ENCODE results near the gene HAPSTR1. TPM values are rescaled to one million over a fixed set of nuclear protein-coding genes. Genes with fewer than 3 reads are reported as not detected.
A peak's percentile ranks its signal among the peaks of the same experiment; 100 is the strongest.

HAPSTR1 gene
- total and polyA plus RNA-seq, 7 donors = 12.6 to 47.6 (median 43.8) TPM

DNA sequence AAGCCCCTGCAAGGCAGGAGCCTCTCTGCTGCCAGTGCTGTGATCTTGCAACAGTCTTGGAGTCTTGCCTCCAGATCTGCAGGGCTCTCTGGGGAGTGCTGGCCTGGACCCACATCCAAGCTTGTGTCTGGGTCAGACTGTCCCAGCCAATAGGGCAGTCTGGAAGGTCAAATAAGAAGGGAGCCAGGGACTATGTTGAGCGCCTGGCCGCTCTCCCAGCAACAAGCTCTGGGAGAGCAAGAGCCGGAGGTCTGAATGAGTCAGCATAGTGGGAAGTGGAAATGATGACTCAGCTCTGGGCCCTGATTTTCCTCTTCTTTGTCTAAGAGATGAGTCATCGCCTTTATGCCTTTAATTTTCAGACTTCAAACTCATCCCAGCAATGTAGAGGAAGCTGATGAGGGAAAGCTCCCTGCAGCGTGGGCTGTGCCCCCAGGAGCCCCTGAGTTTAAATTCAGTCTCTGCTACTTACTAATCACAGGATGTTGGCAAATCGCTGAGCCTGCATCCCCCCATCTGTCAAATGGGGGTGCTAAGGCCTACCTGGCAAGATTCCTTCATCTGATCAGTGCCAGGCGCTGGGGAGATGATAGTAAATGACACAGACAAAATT, 43.6 kb upstream of the HAPSTR1 start:
- WGBS, 2 donors = 21 to 25% methylated on average over 7 of the region's 7 CpGs
- Histone ChIP-seq H3K4me1 (peaks cover 0 to 15% (median 10%) of the 10 kb centered on the region in 4 donors), H3K4me3 (no peak overlapping the region), H3K9me3 (no peaks in the 10 kb centered on the region), H3K27ac (peak overlapping the region; percentile 63 to 77 (median 75)), H3K27me3 (no peaks in the 10 kb centered on the region), H3K36me3 (no peaks in the 10 kb centered on the region)
- intact Hi-C loops (cut with DNase I) = loop anchor here (5.0 kb wide), 1 partner anchor 45 kb away; the partner anchor contains the start of gene HAPSTR1
- TF ChIP-seq CTCF (IDR thresholded peaks at IDR 0.05) (no peak), POLR2A (IDR thresholded peaks at IDR 0.05) (no peak), POLR2AphosphoS5 (IDR thresholded peaks at IDR 0.05) (peak; percentile 40 to 89 (median 66)), EP300 (IDR thresholded peaks at IDR 0.05) (peak in 2 of 4 donors; percentile 29 to 47)
- DNase-seq = peak; percentile 95

DNA sequence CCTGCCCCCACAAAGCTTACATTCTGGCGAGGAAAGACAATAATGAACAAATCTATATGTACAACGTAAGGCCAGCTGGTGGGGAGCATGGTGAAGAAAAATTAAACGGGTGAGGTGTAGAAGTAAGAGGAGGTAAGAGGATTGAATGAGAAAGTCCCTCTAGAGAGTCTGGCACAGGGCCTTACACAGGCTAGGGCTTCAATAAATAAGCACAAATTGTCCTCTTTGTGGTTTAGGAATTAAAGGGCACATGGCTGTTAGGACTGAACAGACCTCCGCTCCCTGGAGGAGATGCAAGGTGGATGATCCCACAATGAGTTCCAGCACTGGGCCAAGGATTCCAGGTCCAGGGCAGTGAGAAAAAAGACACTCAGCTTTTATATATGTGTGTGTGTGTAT, 43.1 kb upstream of the HAPSTR1 start:
- no peak for DNase-seq
- WGBS, 2 donors = 78 to 86% methylated on average over 4 of the region's 4 CpGs

GRCh38 chr16:9049241-9049640, 42.2 kb upstream of the HAPSTR1 start:
- intact Hi-C loops (cut with DNase I) = loop anchor here (5.0 kb wide), 1 partner anchor 43 kb away; the partner anchor contains the start of gene HAPSTR1
- TF ChIP-seq POLR2AphosphoS5 (IDR thresholded peaks at IDR 0.05) = no peak
- Histone ChIP-seq H3K9me3 (no peaks in the 10 kb centered on the region), H3K27ac (no peak overlapping the region), H3K4me3 (no peak overlapping the region), H3K4me1 (peaks cover 0 to 15% (median 10%) of the 10 kb centered on the region in 4 donors), H3K36me3 (no peaks in the 10 kb centered on the region), H3K27me3 (no peaks in the 10 kb centered on the region)
- WGBS, 2 donors = 58 to 76% methylated on average over 7 of the region's 7 CpGs
- no peak for DNase-seq

More for the DNA sequence above, 43.1 kb upstream of the HAPSTR1 start:
- H3K36me3 ChIP-seq = no peaks in the 10 kb centered on the region
- H3K4me3 ChIP-seq = no peak overlapping the region
- H3K4me1 ChIP-seq = peaks cover 0 to 15% (median 10%) of the 10 kb centered on the region in 4 donors
- H3K9me3 ChIP-seq = no peaks in the 10 kb centered on the region
- H3K27ac ChIP-seq = peak overlapping the region; percentile 63 to 77 (median 75)
- no peaks in the 10 kb centered on the region for H3K27me3 ChIP-seq
- intact Hi-C loops (cut with DNase I) = loop anchor here (5.0 kb wide), 1 partner anchor 44 kb away; the partner anchor contains the start of gene HAPSTR1
- TF ChIP-seq POLR2A (IDR thresholded peaks at IDR 0.05) = no peak
- TF ChIP-seq POLR2AphosphoS5 (IDR thresholded peaks at IDR 0.05) = no peak

DNA sequence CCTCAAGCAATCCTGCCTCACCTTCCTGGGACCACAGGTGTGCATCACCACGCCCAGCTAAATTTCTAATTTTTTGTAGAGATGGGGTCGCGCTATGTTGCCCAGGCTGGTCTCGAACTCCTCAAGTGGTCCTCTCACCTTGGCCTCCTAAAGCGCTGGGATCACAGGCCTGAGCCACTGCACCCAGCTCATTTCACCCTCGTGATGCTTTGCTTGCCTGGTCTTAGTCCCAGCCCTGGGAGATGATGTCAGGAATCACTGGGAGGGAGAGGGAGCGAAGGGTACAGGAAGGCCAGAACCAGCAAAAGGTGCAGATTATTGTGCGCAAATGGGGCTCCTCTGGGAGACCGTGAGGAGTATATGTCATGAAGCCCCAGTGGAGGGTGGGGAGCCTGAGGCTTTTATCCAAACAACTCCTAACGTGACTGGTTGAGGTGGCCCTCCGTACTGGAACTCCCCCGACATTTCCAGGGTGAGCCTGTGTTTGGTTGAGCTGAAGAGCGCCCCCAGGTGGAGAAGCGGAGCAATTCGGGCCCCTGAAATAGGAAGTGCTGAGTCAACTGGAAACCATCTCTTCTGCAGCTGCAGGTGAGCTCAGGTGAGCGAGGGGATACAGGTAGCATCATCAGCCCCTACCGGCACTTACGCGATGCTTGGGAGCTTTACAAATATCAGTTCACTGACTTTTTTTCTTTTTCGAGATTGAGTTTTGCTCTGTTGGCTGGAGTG, 41.2 kb upstream of the HAPSTR1 start:
- no peak overlapping the region for H3K4me3 ChIP-seq
- H3K27me3 ChIP-seq = no peaks in the 10 kb centered on the region
- intact Hi-C loops (cut with DNase I) = no loop called here
- 69 to 77% methylated on average over 20 of the region's 20 CpGs for WGBS, 2 donors
- no peaks in the 10 kb centered on the region for H3K9me3 ChIP-seq
- peaks cover 0 to 15% (median 10%) of the 10 kb centered on the region in 4 donors for H3K4me1 ChIP-seq
- TF ChIP-seq CTCF (IDR thresholded peaks at IDR 0.05) (no peak), POLR2AphosphoS5 (IDR thresholded peaks at IDR 0.05) (no peak), EP300 (IDR thresholded peaks at IDR 0.05) (no peak), POLR2A (IDR thresholded peaks at IDR 0.05) (no peak)
- no peak for DNase-seq
- H3K27ac ChIP-seq = no peak overlapping the region
- H3K36me3 ChIP-seq = no peaks in the 10 kb centered on the region

DNA sequence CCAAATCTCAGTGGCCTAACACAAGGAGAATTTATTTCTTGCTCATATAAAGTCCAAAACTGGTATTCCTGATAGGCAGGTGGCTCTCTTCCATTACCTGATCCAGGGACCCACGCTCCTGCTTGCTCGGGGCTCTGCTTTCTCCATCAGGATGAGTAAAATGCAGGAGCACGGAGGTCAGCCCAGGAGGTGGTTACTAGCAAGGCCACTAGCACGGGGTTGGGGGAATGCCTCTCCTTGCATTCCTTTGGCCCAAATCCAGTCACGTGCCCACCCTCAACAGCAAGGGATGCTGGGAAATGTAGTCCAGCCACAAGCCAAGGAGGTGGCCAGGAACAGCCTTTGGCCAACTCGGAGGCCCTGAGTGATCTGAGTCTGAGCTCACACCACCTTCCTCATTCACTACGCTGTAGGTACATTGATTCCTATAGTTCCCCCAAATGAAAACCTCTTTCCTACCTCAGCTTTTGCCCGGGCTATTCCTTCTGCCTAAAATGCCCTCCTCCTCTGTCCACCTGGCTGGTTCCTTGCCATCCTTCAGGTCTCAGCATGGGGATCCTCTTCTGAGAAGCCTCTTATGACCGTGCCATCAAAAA, 38.3 kb upstream of the HAPSTR1 start:
- Histone ChIP-seq H3K4me3 (no peak overlapping the region), H3K36me3 (no peaks in the 10 kb centered on the region), H3K4me1 (peaks cover 0 to 4% (median 3%) of the 10 kb centered on the region in 4 donors), H3K27me3 (no peaks in the 10 kb centered on the region), H3K9me3 (no peaks in the 10 kb centered on the region), H3K27ac (no peak overlapping the region)
- TF ChIP-seq EP300 (IDR thresholded peaks at IDR 0.05) (no peak), CTCF (IDR thresholded peaks at IDR 0.05) (no peak), POLR2AphosphoS5 (IDR thresholded peaks at IDR 0.05) (no peak), POLR2A (IDR thresholded peaks at IDR 0.05) (no peak)
- peak; percentile 65 for DNase-seq
- intact Hi-C loops (cut with DNase I) = no loop called here
- 46 to 50% methylated on average over 9 of the region's 9 CpGs for WGBS, 2 donors
